Activated T-cell treated with anti-CD3 and anti-CD28 coated beads for 1 hour (primary cell): Measurements from ENCODE around the gene ZNF8.
"Not testable (repeated sequence)": the region's sequence is repeated elsewhere in the genome, so short reads cannot be mapped to it uniquely, and the experiment has no call there.

Experiments
- DNase-seq: peaks from one replicate; pipeline ENCODE4 v3.0.0-alpha.2; 2020; ENCODE audit warnings: low read depth

The ZNF8 gene

DNA sequence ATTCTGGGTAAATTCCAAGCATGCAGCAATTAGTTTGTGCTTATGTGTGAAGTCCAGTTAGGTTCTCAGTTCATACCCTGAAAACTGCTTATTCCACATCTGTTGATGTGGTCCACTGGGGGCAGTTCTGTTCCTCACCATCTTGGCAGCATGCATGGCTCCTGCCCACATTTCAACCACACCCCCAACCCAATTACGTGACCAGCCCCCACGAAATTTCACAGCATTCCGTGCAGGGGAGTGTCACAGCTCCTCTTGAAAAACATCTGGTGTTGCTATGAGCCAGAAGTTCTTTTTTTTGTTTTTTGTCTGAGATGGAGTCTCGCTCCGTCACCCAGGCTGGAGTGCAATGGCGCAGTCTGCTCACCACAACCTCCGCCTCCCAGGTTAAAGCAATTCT lies 17.3 kb downstream of the ZNF8 start:
- DNase-seq = no peak

DNA sequence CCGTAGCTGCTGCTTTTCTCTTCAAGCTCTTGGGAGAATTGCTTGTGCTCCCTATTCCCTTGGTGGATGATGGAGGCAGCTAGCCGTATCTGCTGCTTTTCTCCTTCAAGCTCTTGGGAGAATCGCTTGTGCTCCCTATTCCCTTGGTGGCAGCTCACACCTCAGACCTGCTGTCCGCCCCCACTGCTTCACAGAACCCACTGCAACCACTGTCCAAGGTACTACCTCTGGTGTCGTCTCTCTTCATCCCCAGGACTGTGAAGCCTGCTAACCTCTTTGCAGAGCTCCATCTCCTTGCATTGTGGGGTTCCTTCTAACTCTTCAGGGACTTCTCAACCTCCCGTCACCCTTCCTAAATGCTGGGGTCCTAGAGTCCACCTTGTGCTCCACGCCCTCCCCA lies 21.9 kb downstream of the ZNF8 start:
- no peak for DNase-seq

- no peak for DNase-seq
These were observed 25.5 kb downstream of the ZNF8 start for GRCh38 chr19:58304255-58304654.

DNA sequence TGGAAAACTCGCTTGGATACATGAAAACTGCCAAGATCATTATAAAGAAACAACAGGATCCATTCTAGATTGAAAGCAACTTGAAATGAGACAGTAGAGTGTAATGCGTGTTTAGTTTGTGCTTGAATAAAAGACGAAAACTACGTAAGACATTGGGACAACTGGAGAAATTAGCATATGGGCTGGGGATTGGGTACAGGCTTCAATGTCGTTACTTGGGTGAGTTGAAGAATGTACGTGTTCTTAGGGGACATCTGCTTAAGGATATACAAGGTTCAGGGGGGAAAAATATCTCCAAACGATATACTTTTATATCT lies 26.0 kb downstream of the ZNF8 start:
- no peak for DNase-seq

GRCh38 chr19:58305065-58305931 lies 26.5 kb downstream of the ZNF8 start, which contains the start of gene ERVK3-1:
TSS of gene ERVK3-1 (plus strand) at chr19:58305377. CDS start at chr19:58312169, 6,792 bp downstream.
- peak; percentile 85 for DNase-seq

DNA sequence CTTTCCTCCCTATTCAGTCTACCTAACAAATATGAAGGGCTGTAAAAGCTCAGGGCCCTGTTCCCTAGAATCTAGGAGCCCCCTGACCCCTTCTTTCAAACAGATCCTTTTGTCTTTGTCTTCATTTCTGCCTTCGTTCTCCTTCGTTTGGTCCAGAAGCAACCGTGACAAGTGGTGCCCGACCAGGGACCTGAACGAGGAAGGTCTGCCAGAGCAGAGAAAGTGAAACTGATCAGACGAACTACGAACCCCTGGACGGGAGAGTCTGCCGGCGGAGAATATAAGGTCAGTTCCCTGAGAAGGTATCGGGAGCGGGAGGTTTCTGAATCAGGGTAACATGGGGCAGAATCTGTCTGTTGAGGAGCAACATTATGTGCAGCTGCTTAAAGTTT lies 27.2 kb downstream of the ZNF8 start:
- DNase-seq = no peak

GRCh38 chr19:58307736-58308135 lies 29.0 kb downstream of the ZNF8 start:
- DNase-seq = no peak

GRCh38 chr19:58310685-58311084 lies 31.9 kb downstream of the ZNF8 start:
- DNase-seq = not testable (repeated sequence)

- DNase-seq = no peak
These were observed 32.6 kb downstream of the ZNF8 start for GRCh38 chr19:58311345-58311865.

DNA sequence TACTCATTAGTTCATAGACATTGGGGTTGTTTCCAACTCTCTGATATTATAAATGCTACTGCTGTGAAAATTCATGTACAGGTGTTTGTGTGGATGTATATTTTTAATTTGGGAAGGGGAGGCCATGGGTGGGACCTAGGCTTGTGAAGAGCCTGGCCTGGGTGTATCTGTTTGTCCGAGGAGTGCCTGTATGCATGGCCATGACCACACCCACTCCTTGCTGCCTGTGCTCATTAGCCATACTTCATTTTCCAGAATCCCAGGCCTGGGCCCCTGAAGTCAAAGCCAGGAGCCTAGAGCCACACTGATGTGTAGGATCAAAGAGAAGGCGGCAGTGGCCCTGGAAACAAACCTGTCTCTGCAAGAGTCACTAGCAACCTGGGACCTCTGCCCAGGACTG lies 36.8 kb downstream of the ZNF8 start:
- DNase-seq = no peak

DNA sequence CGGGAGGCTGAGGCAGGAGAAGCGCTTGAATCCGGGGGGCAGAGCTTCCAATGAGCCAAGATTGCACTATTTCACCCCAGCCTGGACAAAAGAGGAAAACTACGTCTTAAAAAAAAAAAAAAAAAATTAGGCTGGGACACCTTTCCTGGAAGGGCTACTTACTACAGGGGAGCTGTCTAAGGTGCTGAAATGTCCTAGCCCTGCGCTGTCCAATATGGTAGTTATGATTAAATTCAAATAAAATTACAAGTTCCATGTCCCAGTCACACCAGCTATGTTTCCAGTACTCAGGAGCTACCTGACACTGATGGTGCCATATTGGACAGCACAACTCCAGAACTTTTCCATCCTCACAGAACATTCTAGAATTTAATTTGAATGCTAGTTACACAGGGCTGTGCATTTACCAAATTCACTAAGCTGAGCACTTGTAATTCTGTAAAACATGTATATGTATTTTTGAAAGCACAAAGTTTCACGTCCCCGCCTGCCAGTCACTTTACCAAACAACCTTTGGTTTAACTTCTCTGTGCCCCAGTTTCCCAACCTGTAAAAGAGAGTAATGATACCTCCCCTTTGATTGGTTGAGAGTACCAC lies 38.8 kb downstream of the ZNF8 start:
- DNase-seq = no peak

DNA sequence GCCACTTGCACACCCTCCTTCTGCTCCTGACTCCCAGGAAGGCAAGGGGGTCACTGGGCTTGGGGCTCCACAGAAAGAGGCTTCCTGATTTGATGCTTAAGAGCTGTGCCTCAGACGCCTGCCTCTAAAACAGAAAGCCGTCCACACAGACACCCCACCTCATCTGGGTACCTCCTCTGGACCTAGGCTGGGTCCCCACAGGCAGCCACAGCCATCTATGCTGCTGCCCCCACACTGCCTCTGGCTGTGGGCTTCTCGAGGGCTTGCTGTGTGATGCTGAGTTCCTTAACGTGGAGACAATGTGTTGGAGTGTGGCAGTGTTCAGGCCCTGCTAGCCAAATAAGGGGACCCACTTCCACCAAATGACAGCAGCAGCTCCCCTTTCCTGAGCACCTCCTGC lies 39.5 kb downstream of the ZNF8 start:
- no peak for DNase-seq

- no peak for DNase-seq
These were observed 40.5 kb downstream of the ZNF8 start for GRCh38 chr19:58319241-58319640.

DNA sequence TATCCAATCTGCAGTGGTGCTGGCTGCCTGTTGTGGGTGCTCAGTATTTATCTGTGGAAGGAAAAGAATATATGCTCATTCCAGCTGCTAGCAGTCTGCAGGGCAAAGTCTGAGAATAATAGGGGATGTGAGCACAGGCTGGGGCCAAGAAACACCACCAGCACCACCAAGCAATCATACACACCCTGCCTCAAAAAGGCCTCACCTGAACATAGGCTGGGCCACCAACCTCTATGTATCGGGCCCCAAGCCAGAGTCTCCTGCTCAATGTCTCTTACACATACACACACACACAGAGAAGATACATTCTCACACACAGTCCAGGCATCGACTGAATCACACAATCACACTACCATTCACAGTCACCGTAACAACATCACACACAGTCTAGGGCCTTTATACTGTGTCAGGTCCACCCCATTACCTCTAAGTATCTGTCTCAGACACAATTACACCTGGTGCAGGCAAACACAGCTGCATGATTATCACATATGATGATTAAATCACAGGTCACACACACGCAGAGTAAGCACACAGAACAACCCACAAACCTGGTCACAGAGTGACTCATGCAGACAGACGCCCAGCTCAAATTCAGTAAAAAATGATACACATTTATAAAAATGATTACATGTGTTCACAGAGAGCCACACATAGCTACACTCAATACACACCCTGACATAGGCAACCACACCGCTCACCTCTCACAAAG lies 46.7 kb downstream of the ZNF8 start:
- no peak for DNase-seq

DNA sequence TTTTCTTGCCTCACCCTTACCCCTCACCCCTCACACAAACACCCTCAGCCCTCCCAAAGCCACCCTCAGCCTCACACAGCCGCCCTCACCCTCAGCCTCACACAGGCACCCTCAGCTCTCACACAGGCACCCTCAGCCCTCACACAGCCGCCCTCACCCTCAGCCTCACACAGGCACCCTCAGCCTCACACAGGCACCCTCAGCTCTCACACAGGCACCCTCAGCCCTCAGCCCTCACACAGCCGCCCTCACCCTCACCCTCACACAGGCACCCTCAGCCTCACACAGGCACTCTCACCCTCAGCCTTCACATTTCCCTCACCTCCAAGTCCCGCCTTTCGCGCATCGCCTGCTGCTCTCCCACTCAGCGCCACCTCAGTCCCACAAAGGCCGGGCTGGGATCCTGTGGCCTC lies 47.8 kb downstream of the ZNF8 start:
- no peak for DNase-seq

DNA sequence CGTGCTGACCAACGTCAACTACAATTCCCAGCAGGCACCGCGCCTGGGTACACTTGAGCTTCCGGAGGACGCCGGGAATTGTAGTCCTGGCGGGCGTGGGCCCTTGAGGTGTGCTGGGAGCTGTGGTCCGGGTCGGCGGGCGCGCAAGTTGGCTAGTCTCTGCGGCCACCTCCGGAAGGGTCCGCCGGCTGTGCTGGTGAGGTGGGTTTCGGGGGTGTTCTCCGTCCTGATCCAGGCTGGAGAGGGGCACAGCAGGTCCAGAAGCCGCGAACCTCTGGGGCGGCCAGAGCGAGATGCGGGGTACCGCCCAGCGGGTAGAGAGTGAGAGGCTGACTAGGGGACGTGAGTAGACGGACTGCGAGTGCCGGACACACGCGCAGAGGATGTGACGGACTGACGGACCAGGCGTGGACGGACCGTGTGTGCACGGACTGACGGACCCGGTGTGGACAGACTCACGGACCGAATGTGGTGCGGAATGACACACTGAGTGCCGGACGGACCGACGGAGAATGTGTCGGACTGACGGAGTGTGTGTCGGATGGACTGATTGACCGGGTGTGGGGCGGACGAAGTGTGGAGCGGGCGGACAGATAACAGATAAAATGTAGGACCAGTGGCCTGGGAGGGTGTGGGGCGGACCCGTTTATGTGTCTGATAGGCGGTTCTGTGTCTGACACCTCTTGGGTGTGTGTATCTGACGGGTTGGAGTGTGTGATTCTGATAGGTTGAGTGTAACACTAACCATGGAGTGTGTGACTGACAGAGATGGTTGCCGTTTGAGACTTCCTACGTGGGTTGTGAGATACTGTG lies 48.4 kb downstream of the ZNF8 start, which contains the start of gene ZSCAN22:
Gene ZSCAN22 (plus strand): TSS at position 81 of the 813 bp plus-strand sequence. CDS start 7,809 bp downstream, outside the sequence.
- DNase-seq = peak; percentile 83

DNA sequence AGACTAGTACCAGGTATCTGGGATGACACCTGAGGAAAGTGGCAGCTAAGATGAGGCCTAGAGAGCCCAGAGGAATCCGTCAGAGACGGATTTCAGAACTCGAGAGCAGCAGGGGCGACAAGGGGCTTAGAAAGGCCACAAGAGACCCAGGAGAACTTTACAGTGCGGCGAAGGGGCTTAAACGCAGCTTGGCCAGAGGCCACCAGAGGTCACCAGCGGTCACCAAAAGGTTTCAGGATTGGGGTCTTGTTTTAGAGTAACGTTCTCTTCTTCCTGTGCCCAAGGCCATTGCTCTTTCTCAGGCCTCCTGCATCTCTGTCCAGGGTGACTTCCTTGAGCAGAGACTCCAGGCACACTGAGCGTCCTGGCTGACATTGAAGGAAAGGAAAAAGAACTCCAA lies 50.2 kb downstream of the ZNF8 start:
- no peak for DNase-seq

- no peak for DNase-seq
These were observed 51.7 kb downstream of the ZNF8 start for GRCh38 chr19:58330458-58330857.

DNA sequence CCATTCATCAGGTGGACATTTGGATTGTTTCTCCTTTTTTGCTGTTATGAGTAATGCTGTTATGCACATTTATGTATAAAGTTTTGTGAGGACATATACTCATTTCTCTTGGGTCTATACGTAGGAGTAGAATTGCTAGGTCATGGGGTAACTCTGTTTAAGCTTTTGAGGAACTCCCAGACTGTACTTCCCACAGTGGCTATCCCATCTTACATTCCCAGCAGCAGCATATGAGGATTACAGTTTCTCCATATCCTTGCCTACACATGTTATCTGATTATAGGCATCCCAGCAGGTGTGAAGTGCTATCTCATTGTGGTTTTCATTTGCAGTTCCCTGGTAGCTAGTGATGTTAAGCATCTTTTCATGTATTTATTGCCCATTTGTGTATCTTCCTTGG lies 53.9 kb downstream of the ZNF8 start:
- no peak for DNase-seq

DNA sequence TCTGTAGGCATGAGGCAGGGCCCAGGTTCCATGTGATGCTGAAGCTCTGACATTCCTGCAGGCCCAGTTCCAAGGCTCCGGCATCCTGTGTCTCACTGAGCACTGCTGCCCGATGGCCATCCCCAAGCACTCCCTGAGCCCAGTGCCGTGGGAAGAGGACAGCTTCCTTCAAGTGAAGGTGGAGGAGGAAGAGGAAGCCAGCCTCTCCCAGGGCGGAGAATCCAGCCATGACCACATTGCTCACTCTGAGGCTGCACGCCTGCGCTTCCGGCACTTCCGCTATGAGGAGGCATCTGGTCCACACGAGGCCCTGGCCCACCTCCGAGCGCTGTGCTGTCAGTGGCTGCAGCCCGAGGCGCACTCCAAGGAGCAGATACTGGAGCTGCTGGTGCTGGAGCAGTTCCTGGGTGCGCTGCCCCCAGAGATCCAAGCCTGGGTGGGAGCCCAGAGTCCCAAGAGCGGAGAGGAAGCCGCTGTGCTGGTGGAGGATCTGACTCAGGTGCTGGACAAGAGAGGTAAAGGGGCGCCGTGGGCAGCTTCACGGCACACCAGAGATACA lies 56.0 kb downstream of the ZNF8 start:
- DNase-seq = no peak

- DNase-seq = no peak
These were observed 56.9 kb downstream of the ZNF8 start for GRCh38 chr19:58335630-58336029.

DNA sequence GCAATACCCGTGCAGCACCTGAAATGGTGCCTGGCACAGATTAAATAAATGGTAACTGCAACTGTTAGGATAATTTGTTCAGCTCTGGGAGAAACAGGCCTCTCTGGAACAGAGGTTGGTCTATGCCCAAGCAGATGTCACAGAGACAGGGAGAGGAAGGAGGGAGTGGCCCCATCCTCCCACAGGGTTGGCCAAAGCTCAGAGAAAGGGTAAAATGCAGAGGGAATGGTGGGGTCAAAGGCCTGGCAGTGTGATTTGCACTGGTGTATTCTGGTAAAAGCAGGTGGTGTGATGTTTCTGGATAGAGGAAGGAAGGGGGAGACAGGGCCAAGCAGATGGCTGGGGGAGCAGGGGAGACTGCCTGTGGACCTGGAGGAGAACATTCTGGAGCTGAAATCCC lies 57.5 kb downstream of the ZNF8 start:
- DNase-seq = no peak
